ENCODE data around the gene SLC35F1.
A peak's percentile ranks its signal among the peaks of the same experiment; 100 is the strongest.

- TF ChIP-seq, protein P1, sequence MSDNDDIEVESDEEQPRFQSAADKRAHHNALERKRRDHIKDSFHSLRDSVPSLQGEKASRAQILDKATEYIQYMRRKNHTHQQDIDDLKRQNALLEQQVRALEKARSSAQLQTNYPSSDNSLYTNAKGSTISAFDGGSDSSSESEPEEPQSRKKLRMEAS (IDR thresholded peaks at IDR 0.05; ENCODE audit: insufficient read depth, insufficient read length) = no peak
- TF ChIP-seq, protein P2, sequence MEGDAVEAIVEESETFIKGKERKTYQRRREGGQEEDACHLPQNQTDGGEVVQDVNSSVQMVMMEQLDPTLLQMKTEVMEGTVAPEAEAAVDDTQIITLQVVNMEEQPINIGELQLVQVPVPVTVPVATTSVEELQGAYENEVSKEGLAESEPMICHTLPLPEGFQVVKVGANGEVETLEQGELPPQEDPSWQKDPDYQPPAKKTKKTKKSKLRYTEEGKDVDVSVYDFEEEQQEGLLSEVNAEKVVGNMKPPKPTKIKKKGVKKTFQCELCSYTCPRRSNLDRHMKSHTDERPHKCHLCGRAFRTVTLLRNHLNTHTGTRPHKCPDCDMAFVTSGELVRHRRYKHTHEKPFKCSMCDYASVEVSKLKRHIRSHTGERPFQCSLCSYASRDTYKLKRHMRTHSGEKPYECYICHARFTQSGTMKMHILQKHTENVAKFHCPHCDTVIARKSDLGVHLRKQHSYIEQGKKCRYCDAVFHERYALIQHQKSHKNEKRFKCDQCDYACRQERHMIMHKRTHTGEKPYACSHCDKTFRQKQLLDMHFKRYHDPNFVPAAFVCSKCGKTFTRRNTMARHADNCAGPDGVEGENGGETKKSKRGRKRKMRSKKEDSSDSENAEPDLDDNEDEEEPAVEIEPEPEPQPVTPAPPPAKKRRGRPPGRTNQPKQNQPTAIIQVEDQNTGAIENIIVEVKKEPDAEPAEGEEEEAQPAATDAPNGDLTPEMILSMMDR (IDR thresholded peaks at IDR 0.05; ENCODE audit: extremely low read depth in 1 of 2, insufficient read depth in 1 of 2, low read depth in 1 of 2, low read length in 2 of 2) = peak; percentile 20 to 45
- TF ChIP-seq POLR2A (IDR thresholded peaks at IDR 0.05; ENCODE audit: low read depth, low read length) (no peak), POLR2AphosphoS5 (IDR thresholded peaks at IDR 0.05; ENCODE audit: insufficient read depth, low read depth, low read length) (no peak), EZH2 (IDR thresholded peaks at IDR 0.05; ENCODE audit: borderline replicate concordance, low read depth, low read length, severe bottlenecking) (no peak), JUN (IDR thresholded peaks at IDR 0.05; ENCODE audit: borderline replicate concordance, insufficient read depth, insufficient read length, low read depth) (no peak), GATA2 (IDR thresholded peaks at IDR 0.05; ENCODE audit: insufficient read depth, insufficient read length, low read depth, low read length) (peak; percentile 95)
These were observed 381.5 kb downstream of the SLC35F1 start for GRCh38 chr6:118288355-118289124.

All from endothelial cell of umbilical vein (primary cell).